GM18867 (cell line): Measurements from ENCODE around the gene GLI1.

Experiments
- ATAC-seq: cut with Tn5 transposase; IDR thresholded peaks from one replicate; pipeline ENCODE4 v1.9.1; 2021; ENCODE audit warnings: mild to moderate bottlenecking, moderate library complexity; ENCODE audit not compliant: unreplicated experiment

The GLI1 gene

DNA sequence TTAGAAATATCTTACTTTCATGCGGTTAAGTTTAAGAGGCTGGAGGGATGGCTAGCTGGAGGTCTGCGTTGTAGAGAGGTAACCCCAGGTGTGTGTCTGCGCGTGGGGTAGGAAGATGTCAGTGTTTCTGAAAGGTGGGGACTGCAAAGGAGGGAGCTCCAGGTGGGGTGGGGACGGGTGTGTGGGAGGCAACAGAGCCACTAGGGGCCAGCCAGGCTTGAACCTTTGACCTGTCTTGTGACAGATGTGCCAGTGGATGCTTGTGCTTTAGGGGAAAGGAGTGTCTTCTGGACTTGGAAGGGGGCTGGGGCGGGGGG lies 841 bp downstream of the GLI1 start:
- no peak for ATAC-seq

DNA sequence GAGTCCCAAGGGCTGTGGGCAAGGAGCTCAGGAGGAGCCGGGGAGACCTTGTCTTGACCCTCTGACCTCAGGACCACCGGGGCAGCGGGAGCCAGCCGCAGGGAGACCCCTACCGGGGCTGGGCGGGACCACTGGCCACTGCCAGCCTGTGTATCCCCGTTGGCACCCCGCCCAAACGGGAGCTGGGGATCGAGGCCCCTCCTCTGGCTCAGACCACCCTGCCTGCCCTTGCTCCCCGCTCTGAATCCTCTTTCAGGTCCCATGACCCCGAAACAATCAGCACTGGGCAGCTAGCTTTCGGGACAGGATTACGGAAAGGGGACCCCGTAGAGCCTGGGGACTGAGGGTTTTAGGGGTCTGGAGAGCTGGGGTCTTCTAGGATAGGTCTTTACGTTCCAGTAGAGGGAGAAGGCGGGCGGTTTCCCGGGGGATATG lies 1.3 kb downstream of the GLI1 start:
- ATAC-seq: no peak

DNA sequence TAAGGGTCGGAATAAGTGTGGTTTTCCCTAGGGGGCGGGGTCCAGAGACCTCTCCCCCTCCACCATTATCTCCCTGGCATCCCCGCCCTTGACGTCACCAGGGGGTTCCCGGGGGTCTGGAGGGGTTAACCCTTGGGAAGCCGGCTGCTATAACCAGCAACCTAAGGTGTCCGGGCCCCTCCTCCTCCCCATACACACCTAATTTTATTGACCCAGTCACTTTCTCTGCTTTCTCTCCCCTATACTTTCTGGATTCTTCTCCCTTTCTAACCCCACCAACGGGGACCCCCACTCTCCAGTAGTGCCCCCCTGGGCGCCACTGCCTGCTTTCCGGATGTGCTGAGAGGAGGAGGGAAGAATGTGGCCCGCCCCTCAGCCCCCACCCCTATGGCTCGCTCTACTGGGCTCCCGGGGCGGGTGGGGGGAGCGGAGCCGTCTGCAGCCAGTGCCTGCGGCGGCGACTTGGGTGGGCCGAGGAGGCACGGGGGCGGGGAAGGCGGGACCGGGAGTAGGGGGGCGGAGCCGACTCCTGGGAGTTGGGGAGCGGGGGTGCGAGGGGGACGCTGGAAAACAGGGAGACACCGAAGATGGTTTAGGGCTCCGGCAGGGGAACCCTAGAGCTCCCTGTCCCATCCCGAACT lies 1.8 kb downstream of the GLI1 start:
- ATAC-seq: no peak

DNA sequence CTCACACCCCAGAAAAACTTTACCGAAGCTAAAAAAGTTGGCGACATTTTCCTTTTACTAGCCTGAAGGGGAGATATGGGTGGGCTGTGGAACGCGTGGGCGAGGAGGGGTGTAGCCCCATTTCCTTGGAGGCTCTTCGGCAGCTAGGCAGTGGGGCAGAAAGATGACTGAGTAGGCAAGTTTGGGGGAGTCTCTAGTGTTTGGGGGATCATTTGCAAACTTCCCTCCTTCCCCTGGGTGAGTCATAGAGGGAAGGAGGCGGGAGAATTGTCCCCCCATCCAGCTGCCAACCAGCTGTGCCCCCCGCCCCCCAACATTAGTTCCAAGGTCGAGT lies 2.3 kb downstream of the GLI1 start:
- no peak for ATAC-seq

DNA sequence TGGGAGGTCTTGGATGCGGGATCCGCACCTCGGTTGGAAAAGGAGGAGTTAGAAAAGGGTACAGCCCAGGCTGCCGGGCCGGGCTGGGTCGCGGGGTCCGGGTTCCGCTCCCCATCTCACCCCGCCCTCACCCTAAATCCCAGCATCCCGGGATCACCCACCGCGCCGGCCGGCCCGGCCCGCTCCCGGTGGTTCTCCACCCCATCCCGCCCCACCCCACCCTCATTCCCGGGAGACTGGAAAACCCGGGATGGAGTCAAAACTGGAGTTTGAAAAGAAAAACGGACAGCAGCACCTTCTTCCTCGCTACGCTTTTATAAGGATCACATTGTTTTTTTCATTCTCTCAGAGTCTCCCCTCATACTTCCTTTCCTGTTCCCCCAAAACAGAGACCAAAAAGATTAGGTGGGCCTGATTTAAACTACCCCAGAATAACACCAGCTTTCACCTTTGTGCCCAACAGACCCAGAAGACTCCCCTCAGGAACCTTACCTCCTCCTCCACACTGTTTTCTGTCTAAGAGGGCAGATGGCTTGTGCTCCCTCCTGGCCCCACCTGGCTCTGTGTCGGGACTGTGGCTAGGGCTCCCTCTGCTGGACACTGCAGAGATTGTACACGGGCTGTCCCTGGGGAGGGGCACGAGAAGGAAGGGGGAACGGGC lies 2.8 kb downstream of the GLI1 start:
- ATAC-seq: peak; percentile 61

DNA sequence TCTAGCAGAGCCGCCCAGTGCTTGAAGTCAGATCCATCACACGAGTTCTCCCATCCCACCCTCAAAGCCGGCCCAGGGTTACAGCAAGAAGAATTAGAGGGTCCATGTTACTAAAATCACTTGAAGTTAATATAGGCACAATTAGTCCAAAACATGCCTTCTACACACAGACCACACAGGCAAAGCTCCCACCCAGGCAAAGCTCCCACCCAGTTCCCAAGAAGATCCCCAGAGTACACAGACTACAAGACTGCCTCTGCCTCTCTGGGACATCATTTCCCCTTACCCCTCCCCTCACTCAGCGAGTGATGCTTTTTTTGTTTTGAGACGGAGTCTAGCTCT lies 3.3 kb downstream of the GLI1 start:
- ATAC-seq: no peak

DNA sequence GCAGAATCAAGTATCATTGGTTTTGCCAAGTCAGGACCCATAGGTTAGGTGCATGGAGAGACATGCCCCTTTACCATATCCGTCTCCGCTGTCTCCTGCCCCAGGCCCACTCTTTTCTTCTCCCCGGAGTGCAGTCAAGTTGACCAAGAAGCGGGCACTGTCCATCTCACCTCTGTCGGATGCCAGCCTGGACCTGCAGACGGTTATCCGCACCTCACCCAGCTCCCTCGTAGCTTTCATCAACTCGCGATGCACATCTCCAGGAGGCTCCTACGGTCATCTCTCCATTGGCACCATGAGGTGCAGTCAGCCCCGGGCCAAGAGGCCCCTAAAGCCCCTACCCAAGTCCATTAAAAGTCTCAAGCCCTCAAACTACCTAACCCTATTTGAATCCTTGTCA lies 5.0 kb downstream of the GLI1 start:
- ATAC-seq: no peak

DNA sequence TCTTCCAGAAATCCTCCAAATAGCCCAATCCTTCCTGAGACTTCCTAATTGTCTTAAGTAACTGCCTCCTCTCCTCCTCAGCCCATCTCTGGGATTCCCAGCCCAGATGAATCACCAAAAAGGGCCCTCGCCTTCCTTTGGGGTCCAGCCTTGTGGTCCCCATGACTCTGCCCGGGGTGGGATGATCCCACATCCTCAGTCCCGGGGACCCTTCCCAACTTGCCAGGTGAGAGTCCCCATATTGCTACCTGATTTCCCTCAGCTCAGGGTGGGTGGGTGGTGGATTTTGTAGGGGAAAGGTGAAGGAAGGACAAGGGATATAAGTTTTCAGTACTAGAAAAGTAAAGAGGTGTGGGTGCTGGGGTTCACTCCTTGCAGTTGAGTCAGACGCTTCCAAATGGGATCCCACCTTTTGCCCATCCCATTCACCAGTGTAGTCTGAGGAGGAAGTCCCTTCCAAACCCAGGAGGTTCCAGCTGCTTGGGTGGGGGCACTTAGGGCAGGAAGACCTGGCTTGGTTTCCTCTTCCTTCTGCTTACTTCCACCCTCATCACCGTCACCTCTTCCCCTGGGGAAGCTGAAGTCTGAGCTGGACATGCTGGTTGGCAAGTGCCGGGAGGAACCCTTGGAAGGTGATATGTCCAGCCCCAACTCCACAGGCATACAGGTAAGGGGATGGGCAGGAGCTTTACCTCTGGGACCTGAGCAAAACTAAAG lies 5.6 kb downstream of the GLI1 start:
- no peak for ATAC-seq

DNA sequence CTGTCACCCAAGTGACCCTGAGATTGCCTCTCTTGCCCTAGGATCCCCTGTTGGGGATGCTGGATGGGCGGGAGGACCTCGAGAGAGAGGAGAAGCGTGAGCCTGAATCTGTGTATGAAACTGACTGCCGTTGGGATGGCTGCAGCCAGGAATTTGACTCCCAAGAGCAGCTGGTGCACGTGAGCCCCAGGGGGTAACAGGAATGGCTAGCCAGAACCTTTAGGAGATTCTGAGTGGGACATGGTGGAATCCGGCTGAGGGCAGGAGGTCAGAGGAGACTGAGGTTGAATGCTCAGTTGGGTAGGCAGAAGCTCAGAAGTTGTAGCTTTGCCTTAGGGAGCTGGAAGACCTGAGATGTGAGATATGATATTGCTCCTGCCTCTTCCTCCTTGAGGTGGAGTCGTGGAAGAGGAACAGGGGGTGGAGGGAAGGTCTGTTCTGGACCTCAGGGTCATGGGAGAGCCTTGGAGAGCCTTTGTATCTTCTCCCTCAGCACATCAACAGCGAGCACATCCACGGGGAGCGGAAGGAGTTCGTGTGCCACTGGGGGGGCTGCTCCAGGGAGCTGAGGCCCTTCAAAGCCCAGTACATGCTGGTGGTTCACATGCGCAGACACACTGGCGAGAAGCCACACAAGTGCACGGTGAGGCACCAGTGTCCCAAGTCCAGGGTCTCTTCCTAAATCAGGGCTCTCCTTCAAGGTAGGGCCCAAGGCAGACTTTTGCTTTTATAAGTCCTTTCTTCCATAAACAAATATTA lies 6.3 kb downstream of the GLI1 start:
- ATAC-seq: no peak

DNA sequence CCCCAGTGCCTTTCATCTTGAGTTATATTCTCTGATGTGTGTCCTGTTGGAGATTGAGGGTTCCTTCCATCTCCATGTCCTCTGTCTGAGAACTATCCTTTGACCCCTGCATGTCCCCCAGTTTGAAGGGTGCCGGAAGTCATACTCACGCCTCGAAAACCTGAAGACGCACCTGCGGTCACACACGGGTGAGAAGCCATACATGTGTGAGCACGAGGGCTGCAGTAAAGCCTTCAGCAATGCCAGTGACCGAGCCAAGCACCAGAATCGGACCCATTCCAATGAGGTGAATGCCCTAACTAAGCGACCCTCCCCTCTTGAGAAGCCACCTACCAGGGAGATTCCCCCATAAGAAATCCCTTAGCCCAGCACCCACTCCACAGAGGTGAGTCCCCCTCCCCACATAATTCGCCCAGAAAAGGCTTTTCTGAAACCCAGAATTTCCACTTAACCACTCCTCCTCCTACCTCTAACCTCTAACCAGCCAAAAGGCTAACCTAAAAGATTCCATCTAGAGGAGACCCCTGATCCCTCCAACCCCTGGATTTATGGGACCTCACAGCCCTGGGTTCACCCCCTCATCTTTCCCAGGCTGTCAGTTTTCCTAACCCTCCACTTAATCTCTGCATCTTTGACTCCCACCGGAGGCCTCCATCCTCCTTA lies 7.8 kb downstream of the GLI1 start:
- ATAC-seq: no peak

DNA sequence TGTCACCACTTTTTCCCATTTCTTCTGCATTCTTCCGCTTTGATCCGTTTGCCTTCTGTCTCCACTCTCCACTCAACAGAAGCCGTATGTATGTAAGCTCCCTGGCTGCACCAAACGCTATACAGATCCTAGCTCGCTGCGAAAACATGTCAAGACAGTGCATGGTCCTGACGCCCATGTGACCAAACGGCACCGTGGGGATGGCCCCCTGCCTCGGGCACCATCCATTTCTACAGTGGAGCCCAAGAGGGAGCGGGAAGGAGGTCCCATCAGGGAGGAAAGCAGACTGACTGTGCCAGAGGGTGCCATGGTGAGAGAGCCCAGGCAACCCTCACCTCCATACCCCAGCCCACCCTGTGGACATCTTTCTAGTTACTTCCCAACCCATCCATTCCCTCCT lies 8.3 kb downstream of the GLI1 start:
- ATAC-seq: no peak

DNA sequence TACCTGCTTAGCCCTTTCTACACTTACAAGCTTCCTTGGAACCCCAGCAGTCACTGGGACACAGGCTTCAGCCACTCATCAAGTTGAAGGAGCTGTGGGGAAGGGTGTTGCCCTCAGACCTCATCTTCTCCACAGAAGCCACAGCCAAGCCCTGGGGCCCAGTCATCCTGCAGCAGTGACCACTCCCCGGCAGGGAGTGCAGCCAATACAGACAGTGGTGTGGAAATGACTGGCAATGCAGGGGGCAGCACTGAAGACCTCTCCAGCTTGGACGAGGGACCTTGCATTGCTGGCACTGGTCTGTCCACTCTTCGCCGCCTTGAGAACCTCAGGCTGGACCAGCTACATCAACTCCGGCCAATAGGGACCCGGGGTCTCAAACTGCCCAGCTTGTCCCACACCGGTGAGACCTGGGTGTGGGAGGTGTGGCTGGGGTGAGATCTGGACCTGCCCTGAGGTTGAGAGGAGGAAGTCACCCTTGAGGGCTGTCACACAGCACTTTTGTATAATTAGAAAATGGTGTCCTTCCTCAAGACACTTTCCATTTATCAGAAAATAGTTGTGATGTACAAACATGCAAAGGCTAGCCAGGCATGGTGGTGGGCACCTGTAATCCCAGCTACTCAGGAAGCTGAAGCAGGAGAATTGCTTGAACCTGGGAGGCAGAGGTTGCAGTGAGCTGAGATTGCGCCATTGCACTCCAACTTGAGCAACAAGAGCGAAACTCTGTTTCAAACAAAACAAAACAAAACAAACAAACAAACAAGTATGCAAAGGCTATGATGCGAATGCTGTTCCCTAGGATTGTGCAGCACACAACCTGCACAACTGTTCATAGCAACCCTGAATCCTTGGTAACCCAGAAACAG lies 9.9 kb downstream of the GLI1 start:
- ATAC-seq: no peak

DNA sequence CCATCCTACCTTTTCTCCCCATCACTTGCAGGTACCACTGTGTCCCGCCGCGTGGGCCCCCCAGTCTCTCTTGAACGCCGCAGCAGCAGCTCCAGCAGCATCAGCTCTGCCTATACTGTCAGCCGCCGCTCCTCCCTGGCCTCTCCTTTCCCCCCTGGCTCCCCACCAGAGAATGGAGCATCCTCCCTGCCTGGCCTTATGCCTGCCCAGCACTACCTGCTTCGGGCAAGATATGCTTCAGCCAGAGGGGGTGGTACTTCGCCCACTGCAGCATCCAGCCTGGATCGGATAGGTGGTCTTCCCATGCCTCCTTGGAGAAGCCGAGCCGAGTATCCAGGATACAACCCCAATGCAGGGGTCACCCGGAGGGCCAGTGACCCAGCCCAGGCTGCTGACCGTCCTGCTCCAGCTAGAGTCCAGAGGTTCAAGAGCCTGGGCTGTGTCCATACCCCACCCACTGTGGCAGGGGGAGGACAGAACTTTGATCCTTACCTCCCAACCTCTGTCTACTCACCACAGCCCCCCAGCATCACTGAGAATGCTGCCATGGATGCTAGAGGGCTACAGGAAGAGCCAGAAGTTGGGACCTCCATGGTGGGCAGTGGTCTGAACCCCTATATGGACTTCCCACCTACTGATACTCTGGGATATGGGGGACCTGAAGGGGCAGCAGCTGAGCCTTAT lies 10.8 kb downstream of the GLI1 start:
- ATAC-seq: no peak

DNA sequence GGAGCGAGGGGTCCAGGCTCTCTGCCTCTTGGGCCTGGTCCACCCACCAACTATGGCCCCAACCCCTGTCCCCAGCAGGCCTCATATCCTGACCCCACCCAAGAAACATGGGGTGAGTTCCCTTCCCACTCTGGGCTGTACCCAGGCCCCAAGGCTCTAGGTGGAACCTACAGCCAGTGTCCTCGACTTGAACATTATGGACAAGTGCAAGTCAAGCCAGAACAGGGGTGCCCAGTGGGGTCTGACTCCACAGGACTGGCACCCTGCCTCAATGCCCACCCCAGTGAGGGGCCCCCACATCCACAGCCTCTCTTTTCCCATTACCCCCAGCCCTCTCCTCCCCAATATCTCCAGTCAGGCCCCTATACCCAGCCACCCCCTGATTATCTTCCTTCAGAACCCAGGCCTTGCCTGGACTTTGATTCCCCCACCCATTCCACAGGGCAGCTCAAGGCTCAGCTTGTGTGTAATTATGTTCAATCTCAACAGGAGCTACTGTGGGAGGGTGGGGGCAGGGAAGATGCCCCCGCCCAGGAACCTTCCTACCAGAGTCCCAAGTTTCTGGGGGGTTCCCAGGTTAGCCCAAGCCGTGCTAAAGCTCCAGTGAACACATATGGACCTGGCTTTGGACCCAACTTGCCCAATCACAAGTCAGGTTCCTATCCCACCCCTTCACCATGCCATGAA lies 11.5 kb downstream of the GLI1 start:
- ATAC-seq: no peak

DNA sequence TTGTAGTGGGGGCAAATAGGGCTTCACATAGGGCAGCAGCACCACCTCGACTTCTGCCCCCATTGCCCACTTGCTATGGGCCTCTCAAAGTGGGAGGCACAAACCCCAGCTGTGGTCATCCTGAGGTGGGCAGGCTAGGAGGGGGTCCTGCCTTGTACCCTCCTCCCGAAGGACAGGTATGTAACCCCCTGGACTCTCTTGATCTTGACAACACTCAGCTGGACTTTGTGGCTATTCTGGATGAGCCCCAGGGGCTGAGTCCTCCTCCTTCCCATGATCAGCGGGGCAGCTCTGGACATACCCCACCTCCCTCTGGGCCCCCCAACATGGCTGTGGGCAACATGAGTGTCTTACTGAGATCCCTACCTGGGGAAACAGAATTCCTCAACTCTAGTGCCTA lies 12.1 kb downstream of the GLI1 start:
- no peak for ATAC-seq

DNA sequence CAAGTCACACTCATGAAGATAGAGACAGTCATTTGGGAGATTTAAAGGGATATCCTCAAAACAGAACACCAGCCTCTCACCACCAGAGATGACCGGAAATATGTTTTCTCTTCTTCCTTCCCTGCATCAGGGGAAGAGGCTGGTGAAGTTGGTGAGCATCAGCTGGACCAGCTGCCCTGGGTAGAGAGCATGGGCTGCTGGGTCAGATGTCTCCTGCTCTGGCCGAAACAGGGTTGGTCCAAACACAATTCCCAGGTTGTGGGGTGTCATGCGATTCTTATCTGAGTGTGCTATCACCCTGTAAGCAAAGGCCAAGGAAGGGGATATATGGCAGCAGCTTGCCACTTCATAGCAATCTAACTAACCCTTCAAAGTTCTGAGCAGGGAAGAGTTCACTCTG lies 12.8 kb downstream of the GLI1 start:
- ATAC-seq: no peak

DNA sequence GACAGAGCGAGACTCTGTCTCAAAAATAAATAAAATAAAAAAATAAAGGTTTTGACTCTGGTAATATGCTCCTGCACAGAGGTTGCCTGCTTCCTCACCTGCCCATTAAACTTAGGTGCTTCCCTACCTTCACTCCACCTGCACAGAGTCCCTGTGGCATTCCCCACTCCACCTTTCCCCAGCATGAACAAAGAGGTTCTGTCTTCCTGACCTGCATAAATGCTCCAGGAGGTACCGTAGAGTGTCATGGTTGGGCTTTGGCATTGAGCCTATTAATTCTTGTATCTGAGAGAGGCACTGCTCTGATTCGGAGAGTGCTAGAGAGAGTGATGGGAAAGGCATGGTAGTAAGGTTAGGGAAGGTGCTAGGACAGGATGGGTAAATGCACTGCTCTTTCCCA lies 13.8 kb downstream of the GLI1 start:
- ATAC-seq: no peak

DNA sequence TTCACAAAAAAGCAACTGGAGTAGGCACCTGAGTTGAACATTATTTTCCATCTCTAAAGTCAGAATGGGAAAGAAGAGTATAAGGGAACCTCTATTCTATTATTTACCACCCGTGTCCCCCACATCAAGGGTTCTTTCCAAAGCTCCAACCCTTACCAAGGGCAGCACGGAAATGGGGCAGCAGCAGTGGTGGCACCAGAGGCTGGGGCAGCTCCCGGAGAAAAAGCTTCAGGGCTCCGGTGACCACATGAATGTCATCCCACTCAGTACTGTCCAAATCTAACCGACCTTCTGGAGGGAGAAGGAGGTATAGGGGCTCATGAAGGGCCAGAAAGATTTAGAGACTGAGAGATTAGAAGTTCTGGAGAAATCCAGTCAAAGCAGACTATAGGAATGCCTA lies 14.3 kb downstream of the GLI1 start:
- ATAC-seq: no peak

DNA sequence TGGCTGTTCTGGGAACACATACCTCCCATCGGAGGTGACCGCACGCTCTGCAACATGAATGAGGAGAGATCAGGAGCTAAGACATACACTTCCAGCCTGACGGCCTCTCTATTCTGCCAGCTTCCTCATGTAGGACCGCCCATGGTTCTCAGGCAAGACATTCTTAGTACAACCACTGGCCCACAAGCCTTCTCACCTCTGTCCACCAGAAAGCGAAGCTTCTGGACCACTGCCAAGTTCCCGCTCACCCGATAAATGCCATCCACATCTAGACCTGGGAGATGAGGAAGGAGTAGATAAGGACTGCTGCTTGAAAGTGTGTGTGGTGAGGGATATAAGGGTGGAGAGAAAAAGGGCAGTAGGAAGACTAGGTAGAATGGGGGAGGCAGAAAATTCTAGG lies 14.8 kb downstream of the GLI1 start:
- ATAC-seq: no peak
